Adrenal gland (tissue), 12 donors: ENCODE data around the gene KRTAP4-16. TPM values are rescaled to one million over a fixed set of nuclear protein-coding genes. Genes with fewer than 3 reads are reported as not detected.
"Not testable (repeated sequence)": the region's sequence is repeated elsewhere in the genome, so short reads cannot be mapped to it uniquely, and the experiment has no call there.

ENCODE experiments used
- DNase-seq, 7 donors: peaks; one replicate each; pipeline ENCODE4 v3.0.0-alpha.2; 2019 to 2020
- H3K27ac ChIP-seq, 5 donors: fragments of 200-600 bp; sonication (generic) in 4 of 5; 1 replicate in 3 of 5; 2 replicates in 2 of 5; pipeline versions ENCODE4 v1.5.1 to v1.8.0; 2016 to 2020; ENCODE audit warnings: mild to moderate bottlenecking in 1 of 5
- H3K27me3 ChIP-seq: fragments of 200-600 bp; 2 replicates; pipeline ENCODE4 v1.8.0; 2021
- H3K36me3 ChIP-seq, 2 donors: fragments of 200-600 bp; replicated peaks in 1 of 2; 1 replicate in 1 of 2; 2 replicates in 1 of 2; pipeline versions ENCODE4 v1.5.1 to v1.8.0; 2018 to 2022
- H3K4me1 ChIP-seq, 2 donors: fragments of 200-600 bp; replicated peaks in 1 of 2; 1 replicate in 1 of 2; 2 replicates in 1 of 2; pipeline versions ENCODE4 v1.5.1 to v1.8.0; 2018 to 2021
- H3K4me3 ChIP-seq, 4 donors: fragments of 200-600 bp; sonication (generic) in 3 of 4; one replicate each; pipeline ENCODE4 v1.5.1; 2016 to 2018
- H3K9me3 ChIP-seq, 3 donors: fragments of 200-600 bp; sonication (generic) in 1 of 3; replicated peaks in 1 of 3; 1 replicate in 2 of 3; 2 replicates in 1 of 3; pipeline versions ENCODE4 v1.5.1 to v1.8.0; 2016 to 2021
- POLR2A ChIP-seq, 2 donors: fragments of 450-650 bp; IDR thresholded peaks; one replicate each; pipeline ENCODE4 v1.6.1; 2017; ENCODE audit warnings: antibody characterized with exemption in 2 of 2, mild to moderate bottlenecking in 2 of 2, moderate library complexity in 1 of 2
- WGBS, 4 donors: extraction: QIAGEN DNeasy Blood & Tissue Kit in 2 of 4; methylation state at CpG; one replicate each; pipeline versions ENCODE4 v1.1.5 to v1.1.7; 2013 to 2017; 5-methylcytosine and 5-hydroxymethylcytosine counted together
- intact Hi-C, 2 donors: fragments of 100-400 bp; cut with DNase I; formaldehyde crosslinking; loops; one replicate each; pipeline versions ENCODE4 v1.14.1 to v1.15.0; 2022 to 2023
- polyA plus RNA-seq, 3 donors: library from polyadenylated mRNA; stranded (reverse); fragments of 200-250 nt in 2 of 3; fragments of 350-450 nt in 1 of 3; fragmentation: Illumina TruSeq in 1 of 3; extraction: RNeasy Lipid Tissue Mini Kit (QIAGEN cat#74804) in 1 of 3; gene quantifications; one replicate each; pipeline ENCODE4 v1.2.3, GENCODE V29; 2013 to 2014
- total RNA-seq, 9 donors: library from RNA; depleted of rRNA in 4 of 9; stranded (reverse); fragments of >200 nt in 4 of 9; fragments of 120-200 nt in 1 of 9; fragmentation: NEBNext Ultra II Directional in 1 of 9; extraction: Animal tissue kit (Norgen Biotek cat#: 25700) in 1 of 9; gene quantifications; one replicate each; pipeline versions ENCODE4 v1.1.0 to v1.2.4, GENCODE V29; 2013 to 2023
- TF ChIP-seq, protein P1 (sequence below), 6 experiments: fragments of 450-650 bp in 4 of 6; fragments of 200-600 bp in 2 of 6; sonication (generic) in 1 of 6; IDR thresholded peaks; 1 replicate in 5 of 6; 2 replicates in 1 of 6; pipeline versions ENCODE4 v1.5.1 to v1.8.0; 2016 to 2021; ENCODE audit warnings: antibody characterized with exemption in 6 of 6, mild to moderate bottlenecking in 2 of 6, moderate library complexity in 1 of 6
- donor health status: healthy with polysubstance abuse.
- donor health status: Bipolar disorder and iron deficiency.
- donor health status: DM: yes; HTN: yes; CAD: no.
- donor health status: DM: no; HTN: no; CAD: no.
- donor health status: DM: no; HTN: no; CAD: no.
- donor health status: DM: yes; HTN: yes; CAD: no.

The KRTAP4-16 gene
- total and polyA plus RNA-seq, 12 donors: not detected

DNA sequence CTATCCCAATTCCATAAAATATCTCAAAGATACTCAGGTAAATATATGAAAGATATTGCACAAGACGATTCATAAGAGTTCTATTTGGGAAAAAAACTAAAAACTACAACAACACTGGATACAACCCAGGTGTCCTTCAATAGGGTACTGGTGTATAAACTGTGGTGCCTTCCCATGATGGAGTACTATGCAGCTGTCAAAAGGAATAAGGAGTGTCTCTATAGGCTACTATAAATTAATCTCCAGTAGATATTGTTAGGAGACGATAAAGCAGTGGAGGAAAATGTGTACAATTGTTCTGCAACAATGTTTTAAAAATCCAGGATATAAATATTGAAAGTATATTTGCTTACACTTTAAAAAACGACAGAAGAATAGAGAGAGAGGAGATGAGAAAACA lies 24.4 kb upstream of the KRTAP4-16 start:
- WGBS, 4 donors: 67 to 90% (median 82%) methylated on average over 3 of the region's 3 CpGs
- Histone ChIP-seq H3K4me1 (no peaks in the 10 kb centered on the region), H3K9me3 (no peaks in the 10 kb centered on the region), H3K27me3 (no peaks in the 10 kb centered on the region), H3K27ac (no peak overlapping the region), H3K4me3 (no peak overlapping the region), H3K36me3 (no peaks in the 10 kb centered on the region)
- TF ChIP-seq POLR2A (IDR thresholded peaks at IDR 0.05): no peak
- TF ChIP-seq, protein P1, sequence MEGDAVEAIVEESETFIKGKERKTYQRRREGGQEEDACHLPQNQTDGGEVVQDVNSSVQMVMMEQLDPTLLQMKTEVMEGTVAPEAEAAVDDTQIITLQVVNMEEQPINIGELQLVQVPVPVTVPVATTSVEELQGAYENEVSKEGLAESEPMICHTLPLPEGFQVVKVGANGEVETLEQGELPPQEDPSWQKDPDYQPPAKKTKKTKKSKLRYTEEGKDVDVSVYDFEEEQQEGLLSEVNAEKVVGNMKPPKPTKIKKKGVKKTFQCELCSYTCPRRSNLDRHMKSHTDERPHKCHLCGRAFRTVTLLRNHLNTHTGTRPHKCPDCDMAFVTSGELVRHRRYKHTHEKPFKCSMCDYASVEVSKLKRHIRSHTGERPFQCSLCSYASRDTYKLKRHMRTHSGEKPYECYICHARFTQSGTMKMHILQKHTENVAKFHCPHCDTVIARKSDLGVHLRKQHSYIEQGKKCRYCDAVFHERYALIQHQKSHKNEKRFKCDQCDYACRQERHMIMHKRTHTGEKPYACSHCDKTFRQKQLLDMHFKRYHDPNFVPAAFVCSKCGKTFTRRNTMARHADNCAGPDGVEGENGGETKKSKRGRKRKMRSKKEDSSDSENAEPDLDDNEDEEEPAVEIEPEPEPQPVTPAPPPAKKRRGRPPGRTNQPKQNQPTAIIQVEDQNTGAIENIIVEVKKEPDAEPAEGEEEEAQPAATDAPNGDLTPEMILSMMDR (IDR thresholded peaks at IDR 0.05): no peak
- no peak for DNase-seq
- intact Hi-C loops: no loop called here

DNA sequence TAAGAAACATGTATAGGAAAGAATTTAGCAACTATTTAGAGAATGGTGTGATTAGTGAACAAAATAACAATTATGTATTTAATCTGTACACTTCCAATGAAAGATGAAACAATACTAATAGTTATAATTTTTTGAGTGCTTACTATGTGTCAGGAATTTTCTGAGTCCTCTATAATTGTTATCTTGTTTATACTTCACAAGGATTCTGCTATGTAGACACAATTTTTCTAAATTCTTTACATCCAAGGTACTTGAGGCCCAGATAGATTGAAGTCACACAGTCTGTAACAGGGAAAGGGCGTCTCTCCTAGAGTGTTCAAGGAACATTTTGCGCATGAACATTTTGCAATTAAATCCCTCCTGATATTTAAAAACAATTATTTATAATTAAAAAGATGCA lies 23.1 kb upstream of the KRTAP4-16 start:
- WGBS, 4 donors: 68 to 100% (median 85%) methylated on average over 2 of the region's 2 CpGs
- no peak overlapping the region for H3K4me3 ChIP-seq
- intact Hi-C loops: no loop called here
- H3K27ac ChIP-seq: no peak overlapping the region
- TF ChIP-seq, protein P1 (IDR thresholded peaks at IDR 0.05): no peak
- no peak for TF ChIP-seq POLR2A (IDR thresholded peaks at IDR 0.05)
- H3K36me3 ChIP-seq: no peaks in the 10 kb centered on the region
- no peak for DNase-seq
- H3K9me3 ChIP-seq: no peaks in the 10 kb centered on the region
- H3K27me3 ChIP-seq: peaks cover under 1% of the 10 kb centered on the region
- no peaks in the 10 kb centered on the region for H3K4me1 ChIP-seq

DNA sequence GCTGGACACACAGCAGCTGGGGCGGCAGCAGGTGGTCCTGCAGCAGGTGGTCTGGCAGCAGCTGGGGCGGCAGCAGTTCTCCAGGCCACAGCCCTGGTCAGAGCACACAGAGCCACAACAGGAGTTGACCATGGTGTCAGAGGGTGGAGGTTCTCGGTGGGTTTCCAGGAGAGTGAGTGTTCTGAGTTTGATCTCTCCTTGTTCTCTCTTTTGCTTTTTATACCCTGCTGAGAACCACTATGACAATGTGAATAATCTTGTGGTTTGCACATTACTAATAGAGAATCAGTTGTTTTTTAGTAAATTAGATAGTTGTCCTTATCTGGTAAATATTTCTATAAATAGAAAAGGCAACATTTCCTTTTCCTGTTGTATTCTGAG lies 22.0 kb upstream of the KRTAP4-16 start, which contains the start of gene KRTAP4-12:
KRTAP4-12 (minus strand) TSS at position 192 of the 381 bp plus-strand sequence; CDS start at position 132, 60 bp downstream.
- DNase-seq, intact Hi-C loops, H3K36me3 ChIP-seq, H3K9me3 ChIP-seq, H3K27ac ChIP-seq, H3K4me1 ChIP-seq, H3K4me3 ChIP-seq, H3K27me3 ChIP-seq: not testable (repeated sequence)
- WGBS, 4 donors: 78 to 100% (median 88%) methylated on average over 1 to 3 of the region's 3 CpGs

DNA sequence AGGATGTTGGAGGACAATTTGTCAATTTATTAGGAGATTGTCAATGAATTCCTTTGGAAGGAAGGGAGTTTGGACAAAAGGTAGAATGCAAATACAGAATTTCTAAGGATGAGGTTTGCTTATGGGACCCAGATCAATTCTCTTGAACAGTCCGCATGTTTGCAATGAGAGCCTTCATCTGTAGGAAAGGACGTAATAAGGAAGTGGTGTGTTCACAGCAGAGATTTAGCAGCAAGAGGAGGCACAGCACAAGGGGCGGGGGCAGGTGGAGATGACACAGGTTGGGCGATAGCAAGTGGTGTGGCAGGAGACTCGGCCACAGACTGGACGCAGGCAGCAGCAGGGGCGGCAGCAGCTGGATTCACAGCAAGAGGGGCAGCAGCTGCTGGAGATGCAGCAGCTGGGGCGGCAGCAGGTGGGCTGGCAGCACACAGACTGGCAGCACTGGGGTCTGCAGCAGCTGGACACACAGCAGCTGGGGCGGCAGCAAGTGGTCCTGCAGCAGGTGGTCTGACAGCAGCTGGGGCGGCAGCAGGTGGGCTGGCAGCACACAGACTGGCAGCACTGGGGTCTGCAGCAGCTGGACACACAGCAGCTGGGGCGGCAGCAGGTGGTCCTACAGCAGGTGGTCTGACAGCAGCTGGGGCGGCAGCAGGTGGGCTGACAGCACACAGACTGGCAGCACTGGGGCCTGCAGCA lies 21.4 kb upstream of the KRTAP4-16 start:
- H3K36me3 ChIP-seq, H3K4me3 ChIP-seq, intact Hi-C loops, H3K27me3 ChIP-seq, DNase-seq, H3K9me3 ChIP-seq, H3K27ac ChIP-seq, H3K4me1 ChIP-seq: not testable (repeated sequence)
- WGBS, 4 donors: 79 to 89% (median 88%) methylated on average over 8 to 12 of the region's 12 CpGs

DNA sequence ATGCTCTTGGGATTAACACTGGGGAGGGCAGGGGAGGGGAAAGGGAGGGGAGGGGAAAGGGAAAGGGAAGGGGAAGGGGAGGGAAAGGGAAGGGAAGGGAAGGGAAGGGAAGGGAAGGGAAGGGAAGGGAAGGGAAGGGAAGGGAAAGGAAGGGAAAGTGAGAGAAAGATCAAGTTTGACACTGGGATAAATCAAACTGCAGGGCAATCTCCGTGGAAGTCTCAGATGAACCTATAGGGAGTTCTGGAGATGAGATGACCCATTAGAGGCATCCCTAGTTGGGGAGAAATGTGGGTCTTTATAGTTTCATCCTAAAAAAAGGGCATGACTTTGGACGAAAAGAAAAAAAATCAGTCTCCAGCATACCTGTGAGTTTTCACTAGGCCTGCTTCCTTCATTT lies 19.7 kb upstream of the KRTAP4-16 start:
- peaks cover 3% of the 10 kb centered on the region for H3K27me3 ChIP-seq
- intact Hi-C loops: no loop called here
- no peak for DNase-seq
- no peak for TF ChIP-seq POLR2A (IDR thresholded peaks at IDR 0.05)
- TF ChIP-seq, protein P1 (IDR thresholded peaks at IDR 0.05): no peak
- 72 to 88% (median 73%) methylated on average over 2 of the region's 2 CpGs for WGBS, 4 donors
- no peak overlapping the region for H3K4me3 ChIP-seq
- no peak overlapping the region for H3K27ac ChIP-seq
- H3K4me1 ChIP-seq: no peaks in the 10 kb centered on the region
- H3K9me3 ChIP-seq: no peaks in the 10 kb centered on the region
- H3K36me3 ChIP-seq: no peaks in the 10 kb centered on the region

DNA sequence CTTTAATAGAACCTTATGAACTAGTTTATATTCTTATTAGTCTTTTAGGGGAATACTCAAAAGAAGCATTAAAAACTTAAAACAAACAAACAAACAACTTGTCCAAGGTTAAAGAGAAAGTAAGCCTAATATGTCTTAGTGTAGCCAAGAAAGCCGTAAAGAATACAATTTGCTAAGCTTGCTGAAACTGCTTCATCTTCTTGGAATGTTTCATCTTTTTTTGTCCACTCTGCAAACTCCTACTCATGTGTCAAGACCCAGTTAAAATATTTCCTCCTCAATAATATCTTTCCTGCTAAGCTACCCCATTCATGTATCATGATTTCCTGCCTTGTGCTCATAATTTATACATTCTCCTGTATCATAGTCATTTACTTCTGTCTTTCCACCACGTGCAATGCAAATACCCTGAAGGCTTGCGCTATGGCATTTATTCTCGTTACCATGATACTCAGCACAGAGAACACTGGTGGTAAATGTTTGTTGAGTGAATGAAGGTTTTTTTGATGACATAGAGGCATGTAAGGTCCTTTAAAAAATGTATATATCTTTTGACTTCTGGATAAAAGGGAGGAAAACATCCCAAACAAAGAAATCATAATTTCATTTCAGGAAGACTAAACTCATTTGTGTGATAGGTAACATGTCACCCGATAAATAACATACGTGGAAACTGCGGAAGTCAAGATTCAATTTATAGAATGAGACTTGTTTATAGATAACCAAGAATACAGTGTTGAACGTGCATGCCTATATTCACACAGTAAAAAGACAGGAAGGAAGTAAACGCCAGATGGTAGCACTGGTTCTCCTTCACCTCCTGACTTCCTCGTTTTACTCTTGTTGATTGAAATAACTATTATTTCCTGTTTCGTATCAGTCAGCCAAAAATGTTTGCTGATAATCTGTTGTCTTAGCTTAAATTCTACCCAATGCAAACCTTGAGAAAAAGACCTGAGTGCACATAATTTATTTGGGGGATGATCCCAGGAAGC lies 18.0 kb upstream of the KRTAP4-16 start:
- H3K27ac ChIP-seq, H3K4me1 ChIP-seq, DNase-seq, H3K36me3 ChIP-seq, H3K9me3 ChIP-seq, H3K27me3 ChIP-seq, H3K4me3 ChIP-seq, intact Hi-C loops: not testable (repeated sequence)
- 47 to 52% (median 50%) methylated on average over 11 of the region's 11 CpGs for WGBS, 4 donors
